PC-3 (cell line): ENCODE measurements around the gene TBC1D13.
"Not testable (repeated sequence)": the region's sequence is repeated elsewhere in the genome, so short reads cannot be mapped to it uniquely, and the experiment has no call there.

ENCODE experiments used
- EZH2 ChIP-seq: fragments of 300-600 bp; sonication (generic); IDR thresholded peaks from one replicate; pipeline ENCODE4 v1.6.1; 2017; ENCODE audit warnings: antibody characterized with exemption, mild to moderate bottlenecking, low read length; ENCODE audit not compliant: unreplicated experiment
- TF ChIP-seq, protein P1 (sequence below): fragments of 300-600 bp; sonication (generic); conservative IDR thresholded peaks from 2 replicates; pipeline ENCODE4 v1.5.1; 2017; ENCODE audit warnings: antibody characterized with exemption, low read depth, mild to moderate bottlenecking, low read length

DNA sequence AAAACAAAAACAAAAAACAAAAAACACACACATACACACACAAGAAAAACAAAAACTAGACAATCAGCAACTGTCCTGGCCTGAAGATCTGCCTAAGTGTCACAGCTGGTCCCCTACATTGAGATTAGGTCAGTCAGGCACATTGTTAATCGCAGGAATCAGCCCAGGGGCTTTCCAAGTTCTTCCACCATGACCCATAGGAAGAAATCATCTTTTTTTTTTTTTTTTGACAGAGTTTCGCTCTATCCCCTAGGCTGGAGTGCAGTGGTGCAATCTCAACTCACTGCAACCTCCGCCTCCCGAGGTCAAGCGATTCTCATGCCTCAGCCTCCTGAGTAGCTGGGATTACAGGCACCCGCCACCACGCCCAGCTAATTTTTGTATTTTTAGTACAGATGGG is 56.1 kb downstream of the TBC1D13 start:
- TF ChIP-seq, protein P1, sequence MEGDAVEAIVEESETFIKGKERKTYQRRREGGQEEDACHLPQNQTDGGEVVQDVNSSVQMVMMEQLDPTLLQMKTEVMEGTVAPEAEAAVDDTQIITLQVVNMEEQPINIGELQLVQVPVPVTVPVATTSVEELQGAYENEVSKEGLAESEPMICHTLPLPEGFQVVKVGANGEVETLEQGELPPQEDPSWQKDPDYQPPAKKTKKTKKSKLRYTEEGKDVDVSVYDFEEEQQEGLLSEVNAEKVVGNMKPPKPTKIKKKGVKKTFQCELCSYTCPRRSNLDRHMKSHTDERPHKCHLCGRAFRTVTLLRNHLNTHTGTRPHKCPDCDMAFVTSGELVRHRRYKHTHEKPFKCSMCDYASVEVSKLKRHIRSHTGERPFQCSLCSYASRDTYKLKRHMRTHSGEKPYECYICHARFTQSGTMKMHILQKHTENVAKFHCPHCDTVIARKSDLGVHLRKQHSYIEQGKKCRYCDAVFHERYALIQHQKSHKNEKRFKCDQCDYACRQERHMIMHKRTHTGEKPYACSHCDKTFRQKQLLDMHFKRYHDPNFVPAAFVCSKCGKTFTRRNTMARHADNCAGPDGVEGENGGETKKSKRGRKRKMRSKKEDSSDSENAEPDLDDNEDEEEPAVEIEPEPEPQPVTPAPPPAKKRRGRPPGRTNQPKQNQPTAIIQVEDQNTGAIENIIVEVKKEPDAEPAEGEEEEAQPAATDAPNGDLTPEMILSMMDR, result not testable (repeated sequence)
- not testable (repeated sequence) for TF ChIP-seq EZH2
